Measurements from ENCODE around the gene PEAR1.
"Not testable (repeated sequence)": the region's sequence is repeated elsewhere in the genome, so short reads cannot be mapped to it uniquely, and the experiment has no call there.

The PEAR1 gene

GRCh38 chr1:156923670-156924477 is 30.4 kb downstream of the PEAR1 start:
- DNase-seq: no peak

- no peak for DNase-seq
Observed at GRCh38 chr1:156924478-156925153, 31.1 kb downstream of the PEAR1 start.

- DNase-seq: no peak
Observed at GRCh38 chr1:156925154-156926010, 31.9 kb downstream of the PEAR1 start.

GRCh38 chr1:156926175-156926574 is 32.7 kb downstream of the PEAR1 start:
- peak; percentile 2 for DNase-seq

- DNase-seq: not testable (repeated sequence)
Observed at GRCh38 chr1:156926695-156927094, 33.2 kb downstream of the PEAR1 start.

- peak; percentile 12 for DNase-seq
Observed at GRCh38 chr1:156927215-156928042, 33.9 kb downstream of the PEAR1 start.

- no peak for DNase-seq
Observed at GRCh38 chr1:156928043-156928602, 34.6 kb downstream of the PEAR1 start.

GRCh38 chr1:156929596-156930238 is 36.2 kb downstream of the PEAR1 start:
- no peak for DNase-seq

- DNase-seq: no peak
Observed at GRCh38 chr1:156930483-156930882, 37.0 kb downstream of the PEAR1 start.

- no peak for DNase-seq
Observed at GRCh38 chr1:156931211-156931952, 37.9 kb downstream of the PEAR1 start.

- no peak for DNase-seq
Observed at GRCh38 chr1:156931974-156932710, 38.6 kb downstream of the PEAR1 start.

GRCh38 chr1:156933136-156933535 is 39.6 kb downstream of the PEAR1 start:
- no peak for DNase-seq

GRCh38 chr1:156935505-156936128 is 42.1 kb downstream of the PEAR1 start:
- no peak for DNase-seq

GRCh38 chr1:156936191-156936590 is 42.7 kb downstream of the PEAR1 start:
- no peak for DNase-seq

- no peak for DNase-seq
Observed at GRCh38 chr1:156936721-156937220, 43.3 kb downstream of the PEAR1 start.

- DNase-seq: no peak
Observed at GRCh38 chr1:156937883-156938282, 44.4 kb downstream of the PEAR1 start.

- no peak for DNase-seq
Observed at GRCh38 chr1:156938813-156939212, 45.3 kb downstream of the PEAR1 start.

- DNase-seq: no peak
Observed at GRCh38 chr1:156939786-156940334, 46.3 kb downstream of the PEAR1 start.

GRCh38 chr1:156941675-156942074 is 48.2 kb downstream of the PEAR1 start:
- no peak for DNase-seq
